ENCODE data around the gene ANTXR1. TPM values are rescaled to one million over a fixed set of nuclear protein-coding genes. Genes with fewer than 3 reads are reported as not detected.

Gene ANTXR1
- total RNA-seq, 3 donors from 2014 or later (not counting 1 experiment from before 2014, with no cell fraction given), result not detected

DNA sequence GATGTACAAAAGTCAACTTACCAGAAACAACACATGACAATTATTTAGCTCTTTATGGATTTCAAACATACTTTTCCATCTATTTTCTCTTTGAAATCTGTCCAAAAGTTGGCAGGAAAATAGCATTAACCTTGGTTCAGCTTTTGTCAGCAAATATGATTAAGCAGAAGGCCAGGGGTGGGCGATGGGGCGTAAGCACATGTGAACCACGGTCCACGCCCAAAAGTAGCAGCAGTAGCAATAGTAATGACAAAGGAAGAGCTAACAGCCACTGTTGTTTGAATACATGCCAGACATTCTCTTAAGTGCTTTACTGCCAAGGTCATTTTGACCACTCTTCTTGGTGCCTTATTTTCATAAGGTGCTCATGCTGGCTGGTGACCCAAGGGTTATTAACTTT, 73.5 kb downstream of the ANTXR1 start:
- Mint-ChIP-seq H3K4me1 (peaks cover 13 to 19% of the 10 kb centered on the region in 2 donors), H3K27me3 (ENCODE audit: low read depth in 2 of 2) (peaks cover 21 to 24% of the 10 kb centered on the region in 2 donors), H3K9me3 (no peaks in the 10 kb centered on the region), H3K27ac (no peak overlapping the region), H3K4me3 (no peak overlapping the region), H3K36me3 (no peaks in the 10 kb centered on the region)
- 37% methylated on average over 4 of the region's 4 CpGs for WGBS (ENCODE audit: insufficient coverage)
- H3K27me3 ChIP-seq (ENCODE audit: control insufficient read depth, insufficient read depth, low read length), result peaks cover 8% of the 10 kb centered on the region
- no peak for DNase-seq
- TF ChIP-seq, protein P1, sequence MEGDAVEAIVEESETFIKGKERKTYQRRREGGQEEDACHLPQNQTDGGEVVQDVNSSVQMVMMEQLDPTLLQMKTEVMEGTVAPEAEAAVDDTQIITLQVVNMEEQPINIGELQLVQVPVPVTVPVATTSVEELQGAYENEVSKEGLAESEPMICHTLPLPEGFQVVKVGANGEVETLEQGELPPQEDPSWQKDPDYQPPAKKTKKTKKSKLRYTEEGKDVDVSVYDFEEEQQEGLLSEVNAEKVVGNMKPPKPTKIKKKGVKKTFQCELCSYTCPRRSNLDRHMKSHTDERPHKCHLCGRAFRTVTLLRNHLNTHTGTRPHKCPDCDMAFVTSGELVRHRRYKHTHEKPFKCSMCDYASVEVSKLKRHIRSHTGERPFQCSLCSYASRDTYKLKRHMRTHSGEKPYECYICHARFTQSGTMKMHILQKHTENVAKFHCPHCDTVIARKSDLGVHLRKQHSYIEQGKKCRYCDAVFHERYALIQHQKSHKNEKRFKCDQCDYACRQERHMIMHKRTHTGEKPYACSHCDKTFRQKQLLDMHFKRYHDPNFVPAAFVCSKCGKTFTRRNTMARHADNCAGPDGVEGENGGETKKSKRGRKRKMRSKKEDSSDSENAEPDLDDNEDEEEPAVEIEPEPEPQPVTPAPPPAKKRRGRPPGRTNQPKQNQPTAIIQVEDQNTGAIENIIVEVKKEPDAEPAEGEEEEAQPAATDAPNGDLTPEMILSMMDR (IDR thresholded peaks at IDR 0.05), result no peak
- no peak overlapping the region for H3K4me3 ChIP-seq (ENCODE audit: low read length)
- H3K4me1 ChIP-seq (ENCODE audit: control insufficient read depth, insufficient read depth, low read length), result no peaks in the 10 kb centered on the region
- H3K36me3 ChIP-seq (ENCODE audit: control insufficient read depth, insufficient read depth, low read length), result no peaks in the 10 kb centered on the region
- no peaks in the 10 kb centered on the region for H3K9me3 ChIP-seq (ENCODE audit: control insufficient read depth, insufficient read depth, low read length)
- peak in 1 of 3 donors; percentile 63 for ATAC-seq
- H3K27ac ChIP-seq (ENCODE audit: low read length), result no peak overlapping the region
- intact Hi-C loops (cut with micrococcal nuclease), result no loop called here

DNA sequence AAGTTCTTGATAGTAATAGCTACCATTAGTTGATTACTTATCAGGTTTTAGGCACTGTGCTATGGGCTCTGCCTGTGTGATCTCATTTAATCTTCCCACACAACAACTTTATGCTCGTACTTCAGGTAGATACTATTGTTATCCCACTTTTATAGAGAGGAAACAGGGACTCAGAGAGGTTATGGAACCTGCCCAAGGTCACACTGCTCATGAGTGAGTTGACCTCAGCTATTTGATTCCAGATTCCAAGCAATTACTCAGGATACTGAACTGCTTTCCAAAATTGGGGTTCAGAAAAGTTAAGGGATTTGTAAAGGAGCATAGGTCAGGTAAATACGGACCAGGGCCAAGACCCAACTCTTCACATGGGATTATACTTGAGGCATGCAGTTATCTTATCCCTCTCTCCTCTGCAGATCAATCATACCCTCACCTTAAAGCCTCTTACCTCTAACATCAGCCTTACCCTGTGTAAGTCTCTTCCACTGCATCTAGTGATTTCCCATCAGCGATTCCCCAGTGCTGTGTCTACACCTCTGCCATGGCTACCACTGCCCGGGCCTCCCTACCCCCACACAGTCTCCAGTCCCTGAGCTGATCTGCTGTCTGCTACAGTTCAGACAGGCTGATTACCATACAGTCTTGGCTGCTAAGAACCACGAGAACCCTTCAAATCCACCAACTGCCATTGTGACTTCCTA, 74.4 kb downstream of the ANTXR1 start:
- Mint-ChIP-seq H3K4me3 (no peak overlapping the region), H3K36me3 (no peaks in the 10 kb centered on the region), H3K27ac (no peak overlapping the region), H3K27me3 (ENCODE audit: low read depth in 2 of 2) (peaks cover 15 to 21% of the 10 kb centered on the region in 2 donors), H3K9me3 (no peaks in the 10 kb centered on the region), H3K4me1 (peaks cover 13 to 19% of the 10 kb centered on the region in 2 donors)
- peaks cover 8% of the 10 kb centered on the region for H3K27me3 ChIP-seq (ENCODE audit: control insufficient read depth, insufficient read depth, low read length)
- H3K4me3 ChIP-seq (ENCODE audit: low read length), result no peak overlapping the region
- 81% methylated on average over 5 of the region's 5 CpGs for WGBS (ENCODE audit: insufficient coverage)
- TF ChIP-seq, protein P1 (IDR thresholded peaks at IDR 0.05), result no peak
- H3K27ac ChIP-seq (ENCODE audit: low read length), result no peak overlapping the region
- ATAC-seq, result no peak
- no peak for DNase-seq
- no peaks in the 10 kb centered on the region for H3K9me3 ChIP-seq (ENCODE audit: control insufficient read depth, insufficient read depth, low read length)
- H3K4me1 ChIP-seq (ENCODE audit: control insufficient read depth, insufficient read depth, low read length), result no peaks in the 10 kb centered on the region
- H3K36me3 ChIP-seq (ENCODE audit: control insufficient read depth, insufficient read depth, low read length), result no peaks in the 10 kb centered on the region
- intact Hi-C loops (cut with micrococcal nuclease), result no loop called here

DNA sequence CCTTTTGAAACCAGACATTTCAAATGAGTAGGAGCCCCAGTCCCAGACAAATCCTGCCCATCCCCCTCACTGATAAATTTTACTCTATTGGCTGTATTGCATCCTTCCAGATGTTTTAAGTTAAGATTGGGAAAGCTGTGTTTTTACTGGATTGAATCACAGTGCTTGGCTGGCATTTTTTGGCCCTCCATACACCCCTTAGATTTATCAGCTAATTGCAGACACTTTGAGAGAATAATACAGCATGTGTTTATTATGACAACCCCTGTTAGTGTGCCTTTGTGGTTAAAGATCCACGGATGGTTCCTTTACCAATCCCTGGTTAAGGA, 74.9 kb downstream of the ANTXR1 start:
- peaks cover 13 to 19% of the 10 kb centered on the region in 2 donors for H3K4me1 Mint-ChIP-seq
- TF ChIP-seq, protein P1 (IDR thresholded peaks at IDR 0.05), result no peak
- H3K9me3 Mint-ChIP-seq, result no peaks in the 10 kb centered on the region
- DNase-seq (no peak), ATAC-seq (no peak)
- no peak overlapping the region for H3K27ac Mint-ChIP-seq
- Histone ChIP-seq H3K27me3 (ENCODE audit: control insufficient read depth, insufficient read depth, low read length) (peaks cover 8% of the 10 kb centered on the region), H3K4me1 (ENCODE audit: control insufficient read depth, insufficient read depth, low read length) (no peaks in the 10 kb centered on the region), H3K36me3 (ENCODE audit: control insufficient read depth, insufficient read depth, low read length) (no peaks in the 10 kb centered on the region), H3K27ac (ENCODE audit: low read length) (no peak overlapping the region), H3K9me3 (ENCODE audit: control insufficient read depth, insufficient read depth, low read length) (no peaks in the 10 kb centered on the region), H3K4me3 (ENCODE audit: low read length) (no peak overlapping the region)
- no peaks in the 10 kb centered on the region for H3K36me3 Mint-ChIP-seq
- intact Hi-C loops (cut with micrococcal nuclease), result no loop called here
- peaks cover 14 to 21% of the 10 kb centered on the region in 2 donors for H3K27me3 Mint-ChIP-seq (ENCODE audit: low read depth in 2 of 2)
- 71% methylated on average over 1 of the region's 1 CpG for WGBS (ENCODE audit: insufficient coverage)
- H3K4me3 Mint-ChIP-seq, result no peak overlapping the region

DNA sequence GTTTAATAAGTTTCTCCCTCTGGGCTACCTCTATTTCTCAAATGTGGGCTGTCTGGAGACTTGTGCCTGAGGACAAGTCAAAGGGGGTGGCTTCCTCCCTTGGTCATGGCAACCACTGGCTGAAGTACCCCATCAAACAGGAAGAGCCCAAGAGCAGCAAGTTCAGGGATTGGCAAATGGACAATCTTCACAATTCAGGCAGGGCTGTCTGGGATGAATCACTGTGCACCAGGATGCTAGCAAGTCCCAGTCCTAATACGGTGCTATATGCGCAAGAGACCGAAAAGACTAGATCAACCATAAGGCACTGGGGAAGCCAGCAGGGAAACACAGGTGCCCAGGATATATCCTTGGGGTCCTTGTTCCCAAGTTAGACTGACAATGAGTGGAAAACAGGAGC, 75.5 kb downstream of the ANTXR1 start:
- ATAC-seq, result no peak
- WGBS (ENCODE audit: insufficient coverage), result 98% methylated on average over 3 of the region's 3 CpGs
- peaks cover 13 to 19% of the 10 kb centered on the region in 2 donors for H3K4me1 Mint-ChIP-seq
- Histone ChIP-seq H3K9me3 (ENCODE audit: control insufficient read depth, insufficient read depth, low read length) (no peaks in the 10 kb centered on the region), H3K36me3 (ENCODE audit: control insufficient read depth, insufficient read depth, low read length) (no peaks in the 10 kb centered on the region), H3K27ac (ENCODE audit: low read length) (no peak overlapping the region), H3K4me3 (ENCODE audit: low read length) (no peak overlapping the region), H3K4me1 (ENCODE audit: control insufficient read depth, insufficient read depth, low read length) (no peaks in the 10 kb centered on the region), H3K27me3 (ENCODE audit: control insufficient read depth, insufficient read depth, low read length) (peaks cover 8% of the 10 kb centered on the region)
- H3K27ac Mint-ChIP-seq, result no peak overlapping the region
- peaks cover 8 to 16% of the 10 kb centered on the region in 2 donors for H3K27me3 Mint-ChIP-seq (ENCODE audit: low read depth in 2 of 2)
- H3K36me3 Mint-ChIP-seq, result no peaks in the 10 kb centered on the region
- TF ChIP-seq, protein P1 (IDR thresholded peaks at IDR 0.05), result no peak
- intact Hi-C loops (cut with micrococcal nuclease), result no loop called here
- no peaks in the 10 kb centered on the region for H3K9me3 Mint-ChIP-seq
- DNase-seq, result no peak
- H3K4me3 Mint-ChIP-seq, result no peak overlapping the region
